ENCODE measurements around the gene OASL. TPM values are rescaled to one million over a fixed set of nuclear protein-coding genes. Genes with fewer than 3 reads are reported as not detected.
A peak's percentile ranks its signal among the peaks of the same experiment; 100 is the strongest.

The OASL gene
- polyA plus RNA-seq, 2 of the 4 experiments (the other 2 are of a cell fraction) = 0.81 to 0.94 TPM

DNA sequence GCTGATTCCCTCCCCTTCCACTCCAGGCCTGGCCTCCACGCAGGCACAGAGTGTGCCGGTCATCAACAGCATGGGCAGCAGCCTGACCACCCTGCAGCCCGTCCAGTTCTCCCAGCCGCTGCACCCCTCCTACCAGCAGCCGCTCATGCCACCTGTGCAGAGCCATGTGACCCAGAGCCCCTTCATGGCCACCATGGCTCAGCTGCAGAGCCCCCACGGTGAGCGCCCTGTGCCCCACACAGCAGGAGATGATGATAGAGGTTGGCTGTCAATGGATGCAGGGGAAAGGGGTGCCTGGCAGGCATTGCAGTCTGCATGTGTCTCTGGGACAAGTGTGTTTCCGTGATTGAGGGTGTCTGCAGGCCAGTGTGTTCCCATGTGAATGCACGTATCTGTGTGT, 41.6 kb downstream of the OASL start:
- FAIRE-seq = no peak
- CTCF ChIA-PET = interaction anchor here (0.6 to 2.6 kb wide), 5 partner anchors 8 to 414 kb away, joined by 3 to 9 read pairs (median 3); no protein-coding TSS in a partner anchor
- ATAC-seq = no peak
- H3K9me3 ChIP-seq = no peaks in the 10 kb centered on the region
- H3K4me3 ChIP-seq = no peak overlapping the region
- no peak overlapping the region for H3K27ac ChIP-seq
- no peaks in the 10 kb centered on the region for H3K4me1 ChIP-seq
- H3K4me2 ChIP-seq = no peak overlapping the region
- TF ChIP-seq EHF (CRISPR knock-in tag; IDR thresholded peaks at IDR 0.05) = no peak
- WGBS (ENCODE audit: missing lambda C conversion rate) = 97% methylated on average over 7 of the region's 9 CpGs
- no peak for DNase-seq (ENCODE audit: low read depth in 1 of 2, low spot score in 1 of 2)
- POLR2A ChIA-PET = no interaction called here

DNA sequence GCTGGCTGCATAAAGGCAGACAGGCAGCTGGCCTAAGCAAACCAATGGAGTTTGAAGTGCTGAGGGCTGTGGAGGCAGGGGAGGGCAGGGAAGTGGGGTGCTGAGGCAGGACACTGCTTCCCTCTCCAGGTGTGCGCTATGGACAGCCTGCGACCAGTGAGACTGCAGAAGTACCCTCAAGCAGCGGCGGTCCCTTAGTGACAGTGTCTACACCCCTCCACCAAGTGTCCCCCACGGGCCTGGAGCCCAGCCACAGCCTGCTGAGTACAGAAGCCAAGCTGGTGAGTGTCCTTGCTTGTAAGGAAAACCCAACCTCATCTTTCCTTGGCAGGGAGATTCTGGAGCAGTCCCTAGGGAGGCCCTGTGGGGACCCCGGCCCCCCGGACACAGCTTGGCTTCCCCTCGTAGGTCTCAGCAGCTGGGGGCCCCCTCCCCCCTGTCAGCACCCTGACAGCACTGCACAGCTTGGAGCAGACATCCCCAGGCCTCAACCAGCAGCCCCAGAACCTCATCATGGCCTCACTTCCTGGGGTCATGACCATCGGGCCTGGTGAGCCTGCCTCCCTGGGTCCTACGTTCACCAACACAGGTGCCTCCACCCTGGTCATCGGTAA, 42.8 kb downstream of the OASL start:
- no peak for TF ChIP-seq MAZ (IDR thresholded peaks at IDR 0.05; ENCODE audit: borderline replicate concordance, low read depth, low read length)
- TF ChIP-seq EHMT2 (IDR thresholded peaks at IDR 0.05; ENCODE audit: low read depth) = no peak
- TF ChIP-seq CEBPB (IDR thresholded peaks at IDR 0.05) = no peak
- TF ChIP-seq, protein P1, sequence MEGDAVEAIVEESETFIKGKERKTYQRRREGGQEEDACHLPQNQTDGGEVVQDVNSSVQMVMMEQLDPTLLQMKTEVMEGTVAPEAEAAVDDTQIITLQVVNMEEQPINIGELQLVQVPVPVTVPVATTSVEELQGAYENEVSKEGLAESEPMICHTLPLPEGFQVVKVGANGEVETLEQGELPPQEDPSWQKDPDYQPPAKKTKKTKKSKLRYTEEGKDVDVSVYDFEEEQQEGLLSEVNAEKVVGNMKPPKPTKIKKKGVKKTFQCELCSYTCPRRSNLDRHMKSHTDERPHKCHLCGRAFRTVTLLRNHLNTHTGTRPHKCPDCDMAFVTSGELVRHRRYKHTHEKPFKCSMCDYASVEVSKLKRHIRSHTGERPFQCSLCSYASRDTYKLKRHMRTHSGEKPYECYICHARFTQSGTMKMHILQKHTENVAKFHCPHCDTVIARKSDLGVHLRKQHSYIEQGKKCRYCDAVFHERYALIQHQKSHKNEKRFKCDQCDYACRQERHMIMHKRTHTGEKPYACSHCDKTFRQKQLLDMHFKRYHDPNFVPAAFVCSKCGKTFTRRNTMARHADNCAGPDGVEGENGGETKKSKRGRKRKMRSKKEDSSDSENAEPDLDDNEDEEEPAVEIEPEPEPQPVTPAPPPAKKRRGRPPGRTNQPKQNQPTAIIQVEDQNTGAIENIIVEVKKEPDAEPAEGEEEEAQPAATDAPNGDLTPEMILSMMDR (IDR thresholded peaks at IDR 0.05) = no peak
- no peak for TF ChIP-seq BHLHE40 (IDR thresholded peaks at IDR 0.05; ENCODE audit: low read depth, low read length)
- TF ChIP-seq, protein P2, sequence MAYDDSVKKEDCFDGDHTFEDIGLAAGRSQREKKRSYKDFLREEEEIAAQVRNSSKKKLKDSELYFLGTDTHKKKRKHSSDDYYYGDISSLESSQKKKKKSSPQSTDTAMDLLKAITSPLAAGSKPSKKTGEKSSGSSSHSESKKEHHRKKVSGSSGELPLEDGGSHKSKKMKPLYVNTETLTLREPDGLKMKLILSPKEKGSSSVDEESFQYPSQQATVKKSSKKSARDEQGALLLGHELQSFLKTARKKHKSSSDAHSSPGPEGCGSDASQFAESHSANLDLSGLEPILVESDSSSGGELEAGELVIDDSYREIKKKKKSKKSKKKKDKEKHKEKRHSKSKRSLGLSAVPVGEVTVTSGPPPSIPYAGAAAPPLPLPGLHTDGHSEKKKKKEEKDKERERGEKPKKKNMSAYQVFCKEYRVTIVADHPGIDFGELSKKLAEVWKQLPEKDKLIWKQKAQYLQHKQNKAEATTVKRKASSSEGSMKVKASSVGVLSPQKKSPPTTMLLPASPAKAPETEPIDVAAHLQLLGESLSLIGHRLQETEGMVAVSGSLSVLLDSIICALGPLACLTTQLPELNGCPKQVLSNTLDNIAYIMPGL (CRISPR knock-in tag; IDR thresholded peaks at IDR 0.05; ENCODE audit: borderline replicate concordance) = no peak
- TF ChIP-seq MYC (IDR thresholded peaks at IDR 0.05; ENCODE audit: borderline replicate concordance, low read length) = no peak
- TF ChIP-seq RFX5 (IDR thresholded peaks at IDR 0.05) = no peak
- no peak for TF ChIP-seq ZFP36 (IDR thresholded peaks at IDR 0.05; ENCODE audit: borderline replicate concordance, partially characterized antibody)
- no peak for TF ChIP-seq EHF (CRISPR knock-in tag; IDR thresholded peaks at IDR 0.05)
- TF ChIP-seq, protein P3, sequence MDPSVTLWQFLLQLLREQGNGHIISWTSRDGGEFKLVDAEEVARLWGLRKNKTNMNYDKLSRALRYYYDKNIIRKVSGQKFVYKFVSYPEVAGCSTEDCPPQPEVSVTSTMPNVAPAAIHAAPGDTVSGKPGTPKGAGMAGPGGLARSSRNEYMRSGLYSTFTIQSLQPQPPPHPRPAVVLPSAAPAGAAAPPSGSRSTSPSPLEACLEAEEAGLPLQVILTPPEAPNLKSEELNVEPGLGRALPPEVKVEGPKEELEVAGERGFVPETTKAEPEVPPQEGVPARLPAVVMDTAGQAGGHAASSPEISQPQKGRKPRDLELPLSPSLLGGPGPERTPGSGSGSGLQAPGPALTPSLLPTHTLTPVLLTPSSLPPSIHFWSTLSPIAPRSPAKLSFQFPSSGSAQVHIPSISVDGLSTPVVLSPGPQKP (IDR thresholded peaks at IDR 0.05; ENCODE audit: low read depth, low read length) = no peak
- CTCF ChIA-PET = interaction anchor here (0.6 to 2.6 kb wide), 3 partner anchors 9 to 146 kb away, joined by 3 to 9 read pairs (median 7); no protein-coding TSS in a partner anchor
- FAIRE-seq (no peak), DNase-seq (ENCODE audit: low read depth in 1 of 2, low spot score in 1 of 2) (no peak), ATAC-seq (no peak)
- POLR2A ChIA-PET = interaction anchor here (0.5 kb wide), 1 partner anchor 543 kb away, joined by 4 read pairs; no protein-coding TSS in a partner anchor
- no peak overlapping the region for H3K27ac ChIP-seq
- WGBS (ENCODE audit: missing lambda C conversion rate) = 84% methylated on average over 9 of the region's 11 CpGs
- no peak overlapping the region for H3K4me2 ChIP-seq
- H3K4me3 ChIP-seq = no peak overlapping the region
- H3K4me1 ChIP-seq = no peaks in the 10 kb centered on the region
- H3K9me3 ChIP-seq = no peaks in the 10 kb centered on the region

DNA sequence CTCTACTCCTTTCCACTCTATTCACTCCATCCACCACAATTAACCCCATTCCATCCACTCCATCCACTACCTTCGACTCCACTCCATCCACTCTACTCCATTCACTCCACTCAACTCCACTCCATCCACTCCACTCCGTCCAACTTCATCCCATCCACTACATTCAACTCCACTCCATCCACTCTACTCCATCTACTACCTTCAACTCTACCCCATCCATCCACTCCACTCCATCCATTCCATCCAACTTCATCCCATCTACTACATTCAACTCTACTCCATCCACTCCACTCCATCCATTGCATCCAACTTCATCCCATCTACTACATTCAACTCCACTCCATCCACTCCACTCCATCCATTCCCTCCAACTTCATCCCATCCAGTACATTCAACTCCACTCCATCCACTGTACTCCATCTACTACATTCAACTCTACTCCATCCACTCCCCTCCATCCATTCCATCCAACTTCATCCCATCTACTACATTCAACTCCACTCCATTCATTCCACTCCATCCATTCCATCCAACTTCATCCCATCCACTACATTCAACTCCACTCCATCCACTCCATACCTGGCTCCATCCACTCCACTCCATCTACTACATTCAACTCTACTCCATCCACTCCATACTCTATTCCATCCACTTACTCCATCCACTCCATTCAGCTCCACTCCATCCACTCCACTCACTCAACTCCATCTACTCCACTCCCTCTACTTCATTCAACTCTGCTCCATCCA, 44.3 kb downstream of the OASL start:
- TF ChIP-seq, protein P4, sequence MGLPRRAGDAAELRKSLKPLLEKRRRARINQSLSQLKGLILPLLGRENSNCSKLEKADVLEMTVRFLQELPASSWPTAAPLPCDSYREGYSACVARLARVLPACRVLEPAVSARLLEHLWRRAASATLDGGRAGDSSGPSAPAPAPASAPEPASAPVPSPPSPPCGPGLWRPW (IDR thresholded peaks at IDR 0.05) = no peak
- no peak for TF ChIP-seq KDM1A (IDR thresholded peaks at IDR 0.05; ENCODE audit: low read depth)
- no peak for TF ChIP-seq HEYL (CRISPR knock-in tag; IDR thresholded peaks at IDR 0.05)
- TF ChIP-seq CHD4 (IDR thresholded peaks at IDR 0.05; ENCODE audit: borderline replicate concordance) = no peak
- no peak for TF ChIP-seq SMC3 (IDR thresholded peaks at IDR 0.05)
- TF ChIP-seq ZFP36 (IDR thresholded peaks at IDR 0.05; ENCODE audit: borderline replicate concordance, partially characterized antibody) = no peak
- TF ChIP-seq RAD21 (conservative IDR thresholded peaks at IDR 0.05 in 1 of 2, IDR thresholded peaks at IDR 0.05 in 1 of 2) = no peak
- ATAC-seq = no peak
- no peak for FAIRE-seq
- ChIA-PET CTCF (interaction anchor here (2.6 to 6.1 kb wide), 2 partner anchors 10 to 11 kb away, joined by 9 to 27 read pairs; no protein-coding TSS in a partner anchor), POLR2A (no interaction called here)
- no peaks in the 10 kb centered on the region for H3K4me1 ChIP-seq
- H3K9me3 ChIP-seq = no peaks in the 10 kb centered on the region
- H3K27ac ChIP-seq = no peak overlapping the region
- no peak overlapping the region for H3K4me2 ChIP-seq
- peak in 1 of 2 experiments; percentile 67 for DNase-seq (ENCODE audit: low read depth in 1 of 2, low spot score in 1 of 2)
- H3K4me3 ChIP-seq = no peak overlapping the region
- 81% methylated on average over 2 of the region's 2 CpGs for WGBS (ENCODE audit: missing lambda C conversion rate)
